ENCODE results near the gene DBI. TPM values are rescaled to one million over a fixed set of nuclear protein-coding genes. Genes with fewer than 3 reads are reported as not detected.

DBI gene
- total and polyA plus RNA-seq, 2 experiments from 2014 or later, result 171 to 873 TPM

- DNase-seq (ENCODE audit: low spot score) (no peak), ATAC-seq (no peak)
- Histone ChIP-seq H3K4me3 (peak overlapping the region; percentile 98), H3K27me3 (ENCODE audit: insufficient read depth) (no peaks in the 10 kb centered on the region), H3K4me1 (ENCODE audit: insufficient read depth) (peaks cover 8% of the 10 kb centered on the region; the same call in 1 of the 2 replicates), H3K79me2 (replicated peaks; ENCODE audit: insufficient read depth) (peaks cover 49% of the 10 kb centered on the region), H4K20me1 (replicated peaks; ENCODE audit: insufficient read depth) (peaks cover 10% of the 10 kb centered on the region; the same call in 1 of the 2 replicates), H3K27ac (ENCODE audit: low read depth) (no peak overlapping the region), H3K9me2 (ENCODE audit: insufficient read depth) (no peaks in the 10 kb centered on the region), H3K36me3 (ENCODE audit: insufficient read depth) (peaks cover 13% of the 10 kb centered on the region), H2AFZ (no peak overlapping the region), H3K4me2 (peak overlapping the region; percentile 98), H3F3A (replicated peaks; ENCODE audit: low read depth) (no peaks in the 10 kb centered on the region)
- Mint-ChIP-seq H3K27me3 (ENCODE audit: insufficient read depth, low read depth, poor library complexity) (peaks cover 12% of the 10 kb centered on the region), H3K27ac (no peak overlapping the region; the same call in 1 of the 2 replicates), H3K4me1 (peaks cover 18% of the 10 kb centered on the region), H3K36me3 (ENCODE audit: low read depth) (peaks cover 15% of the 10 kb centered on the region), H3K9me3 (no peaks in the 10 kb centered on the region; the same call in 2 of the 3 replicates), H3K4me3 (peak overlapping the region; percentile 98)
- TF ChIP-seq STAT1 (IDR thresholded peaks at IDR 0.05; ENCODE audit: unreplicated experiment) (no peak), EZH2phosphoT487 (IDR thresholded peaks at IDR 0.05; ENCODE audit: unreplicated experiment) (no peak), ZNF462 (CRISPR knock-in tag; IDR thresholded peaks at IDR 0.05) (no peak), EZH2 (IDR thresholded peaks at IDR 0.05; ENCODE audit: low read depth, unreplicated experiment) (no peak), CTCF (conservative IDR thresholded peaks at IDR 0.05; ENCODE audit: low read depth in 2 of 2) (no peak), JUNB (IDR thresholded peaks at IDR 0.05; ENCODE audit: unreplicated experiment) (no peak), ETS1 (IDR thresholded peaks at IDR 0.05) (no peak), REST (IDR thresholded peaks at IDR 0.05; ENCODE audit: unreplicated experiment) (no peak), ZNF331 (CRISPR knock-in tag; IDR thresholded peaks at IDR 0.05; ENCODE audit: low read depth) (no peak)
Measured at GRCh38 chr2:119364798-119365197, 2.0 kb upstream of the DBI start.

Data from GM23338 (cell line).